WTC11 (cell line): Measurements from ENCODE around the gene ZBTB20.

Source experiments
- FOXP1 ChIP-seq: sonication (generic); formaldehyde crosslinking; IDR thresholded peaks from 2 replicates; pipeline ENCODE4 v1.8.0; 2022; ENCODE audit warnings: missing genetic modification reagents, mild to moderate bottlenecking, moderate library complexity, borderline replicate concordance
- HMGA2 ChIP-seq: fragments of 250-450 bp; sonication (Bioruptor Pico); IDR thresholded peaks from 2 replicates; pipeline ENCODE4 v1.4.0; 2021; ENCODE audit warnings: mild to moderate bottlenecking, moderate library complexity
- TEAD4 ChIP-seq: sonication (generic); formaldehyde crosslinking; IDR thresholded peaks from 2 replicates; pipeline ENCODE4 v1.8.0; 2022; ENCODE audit warnings: mild to moderate bottlenecking, missing genetic modification reagents
- TF ChIP-seq, protein P1 (sequence below): sonication (generic); formaldehyde crosslinking; conservative IDR thresholded peaks from 2 replicates; pipeline ENCODE4 v1.8.1; 2022; ENCODE audit warnings: mild to moderate bottlenecking, missing genetic modification reagents
- TF ChIP-seq, protein P2 (sequence below): sonication (generic); formaldehyde crosslinking; conservative IDR thresholded peaks from 2 replicates; pipeline ENCODE4 v1.8.1; 2023; ENCODE audit warnings: mild to moderate bottlenecking, low read depth, missing genetic modification reagents, moderate library complexity
- TF ChIP-seq, protein P3 (sequence below): sonication (generic); formaldehyde crosslinking; IDR thresholded peaks from 2 replicates; pipeline ENCODE4 v1.8.1; 2022; ENCODE audit warnings: missing genetic modification reagents, borderline replicate concordance
- TF ChIP-seq, protein P4 (sequence below): sonication (generic); formaldehyde crosslinking; IDR thresholded peaks from 2 replicates; pipeline ENCODE4 v1.8.0; 2022; ENCODE audit warnings: mild to moderate bottlenecking, missing genetic modification reagents
- TF ChIP-seq, protein P5 (sequence below): fragments of 200-600 bp; IDR thresholded peaks from 2 replicates; pipeline ENCODE4 v1.8.0; 2022; ENCODE audit warnings: antibody characterized with exemption

DNA sequence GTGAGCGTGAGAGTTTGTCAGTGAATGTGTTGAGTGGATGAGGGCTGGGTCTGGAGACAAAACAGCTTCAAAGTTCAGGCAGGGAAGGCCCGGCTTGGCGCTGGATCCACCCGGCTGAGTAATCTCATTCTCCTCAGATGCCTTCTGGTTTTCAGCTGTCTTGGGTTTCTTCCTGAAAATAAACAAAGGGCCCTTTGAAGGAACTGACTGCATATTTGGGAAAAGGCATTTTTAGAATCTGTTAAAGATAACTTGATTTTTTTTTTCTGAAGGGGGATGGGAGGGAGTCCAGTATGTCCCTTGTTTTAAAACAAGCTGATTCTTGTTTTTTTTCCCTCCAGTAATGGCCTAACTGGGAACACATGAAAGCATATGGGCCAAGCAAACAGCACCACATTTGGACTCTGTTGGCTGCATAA, 766.8 kb downstream of the ZBTB20 start:
- TF ChIP-seq HMGA2, result no peak
- TF ChIP-seq, protein P1, sequence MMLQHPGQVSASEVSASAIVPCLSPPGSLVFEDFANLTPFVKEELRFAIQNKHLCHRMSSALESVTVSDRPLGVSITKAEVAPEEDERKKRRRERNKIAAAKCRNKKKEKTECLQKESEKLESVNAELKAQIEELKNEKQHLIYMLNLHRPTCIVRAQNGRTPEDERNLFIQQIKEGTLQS (CRISPR knock-in tag), result no peak
- TF ChIP-seq, protein P2, sequence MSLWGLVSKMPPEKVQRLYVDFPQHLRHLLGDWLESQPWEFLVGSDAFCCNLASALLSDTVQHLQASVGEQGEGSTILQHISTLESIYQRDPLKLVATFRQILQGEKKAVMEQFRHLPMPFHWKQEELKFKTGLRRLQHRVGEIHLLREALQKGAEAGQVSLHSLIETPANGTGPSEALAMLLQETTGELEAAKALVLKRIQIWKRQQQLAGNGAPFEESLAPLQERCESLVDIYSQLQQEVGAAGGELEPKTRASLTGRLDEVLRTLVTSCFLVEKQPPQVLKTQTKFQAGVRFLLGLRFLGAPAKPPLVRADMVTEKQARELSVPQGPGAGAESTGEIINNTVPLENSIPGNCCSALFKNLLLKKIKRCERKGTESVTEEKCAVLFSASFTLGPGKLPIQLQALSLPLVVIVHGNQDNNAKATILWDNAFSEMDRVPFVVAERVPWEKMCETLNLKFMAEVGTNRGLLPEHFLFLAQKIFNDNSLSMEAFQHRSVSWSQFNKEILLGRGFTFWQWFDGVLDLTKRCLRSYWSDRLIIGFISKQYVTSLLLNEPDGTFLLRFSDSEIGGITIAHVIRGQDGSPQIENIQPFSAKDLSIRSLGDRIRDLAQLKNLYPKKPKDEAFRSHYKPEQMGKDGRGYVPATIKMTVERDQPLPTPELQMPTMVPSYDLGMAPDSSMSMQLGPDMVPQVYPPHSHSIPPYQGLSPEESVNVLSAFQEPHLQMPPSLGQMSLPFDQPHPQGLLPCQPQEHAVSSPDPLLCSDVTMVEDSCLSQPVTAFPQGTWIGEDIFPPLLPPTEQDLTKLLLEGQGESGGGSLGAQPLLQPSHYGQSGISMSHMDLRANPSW (CRISPR knock-in tag), result no peak
- TF ChIP-seq, protein P3, sequence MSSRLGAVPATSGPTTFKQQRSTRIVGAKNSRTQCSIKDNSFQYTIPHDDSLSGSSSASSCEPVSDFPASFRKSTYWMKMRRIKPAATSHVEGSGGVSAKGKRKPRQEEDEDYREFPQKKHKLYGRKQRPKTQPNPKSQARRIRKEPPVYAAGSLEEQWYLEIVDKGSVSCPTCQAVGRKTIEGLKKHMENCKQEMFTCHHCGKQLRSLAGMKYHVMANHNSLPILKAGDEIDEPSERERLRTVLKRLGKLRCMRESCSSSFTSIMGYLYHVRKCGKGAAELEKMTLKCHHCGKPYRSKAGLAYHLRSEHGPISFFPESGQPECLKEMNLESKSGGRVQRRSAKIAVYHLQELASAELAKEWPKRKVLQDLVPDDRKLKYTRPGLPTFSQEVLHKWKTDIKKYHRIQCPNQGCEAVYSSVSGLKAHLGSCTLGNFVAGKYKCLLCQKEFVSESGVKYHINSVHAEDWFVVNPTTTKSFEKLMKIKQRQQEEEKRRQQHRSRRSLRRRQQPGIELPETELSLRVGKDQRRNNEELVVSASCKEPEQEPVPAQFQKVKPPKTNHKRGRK (CRISPR knock-in tag), result no peak
- TF ChIP-seq, protein P4, sequence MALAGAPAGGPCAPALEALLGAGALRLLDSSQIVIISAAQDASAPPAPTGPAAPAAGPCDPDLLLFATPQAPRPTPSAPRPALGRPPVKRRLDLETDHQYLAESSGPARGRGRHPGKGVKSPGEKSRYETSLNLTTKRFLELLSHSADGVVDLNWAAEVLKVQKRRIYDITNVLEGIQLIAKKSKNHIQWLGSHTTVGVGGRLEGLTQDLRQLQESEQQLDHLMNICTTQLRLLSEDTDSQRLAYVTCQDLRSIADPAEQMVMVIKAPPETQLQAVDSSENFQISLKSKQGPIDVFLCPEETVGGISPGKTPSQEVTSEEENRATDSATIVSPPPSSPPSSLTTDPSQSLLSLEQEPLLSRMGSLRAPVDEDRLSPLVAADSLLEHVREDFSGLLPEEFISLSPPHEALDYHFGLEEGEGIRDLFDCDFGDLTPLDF (CRISPR knock-in tag), result no peak
- no peak for TF ChIP-seq FOXP1 (CRISPR knock-in tag)
- TF ChIP-seq TEAD4, result no peak
- TF ChIP-seq, protein P5, sequence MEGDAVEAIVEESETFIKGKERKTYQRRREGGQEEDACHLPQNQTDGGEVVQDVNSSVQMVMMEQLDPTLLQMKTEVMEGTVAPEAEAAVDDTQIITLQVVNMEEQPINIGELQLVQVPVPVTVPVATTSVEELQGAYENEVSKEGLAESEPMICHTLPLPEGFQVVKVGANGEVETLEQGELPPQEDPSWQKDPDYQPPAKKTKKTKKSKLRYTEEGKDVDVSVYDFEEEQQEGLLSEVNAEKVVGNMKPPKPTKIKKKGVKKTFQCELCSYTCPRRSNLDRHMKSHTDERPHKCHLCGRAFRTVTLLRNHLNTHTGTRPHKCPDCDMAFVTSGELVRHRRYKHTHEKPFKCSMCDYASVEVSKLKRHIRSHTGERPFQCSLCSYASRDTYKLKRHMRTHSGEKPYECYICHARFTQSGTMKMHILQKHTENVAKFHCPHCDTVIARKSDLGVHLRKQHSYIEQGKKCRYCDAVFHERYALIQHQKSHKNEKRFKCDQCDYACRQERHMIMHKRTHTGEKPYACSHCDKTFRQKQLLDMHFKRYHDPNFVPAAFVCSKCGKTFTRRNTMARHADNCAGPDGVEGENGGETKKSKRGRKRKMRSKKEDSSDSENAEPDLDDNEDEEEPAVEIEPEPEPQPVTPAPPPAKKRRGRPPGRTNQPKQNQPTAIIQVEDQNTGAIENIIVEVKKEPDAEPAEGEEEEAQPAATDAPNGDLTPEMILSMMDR, result no peak
